ENCODE results near the gene SYNJ2.

SYNJ2 gene

DNA sequence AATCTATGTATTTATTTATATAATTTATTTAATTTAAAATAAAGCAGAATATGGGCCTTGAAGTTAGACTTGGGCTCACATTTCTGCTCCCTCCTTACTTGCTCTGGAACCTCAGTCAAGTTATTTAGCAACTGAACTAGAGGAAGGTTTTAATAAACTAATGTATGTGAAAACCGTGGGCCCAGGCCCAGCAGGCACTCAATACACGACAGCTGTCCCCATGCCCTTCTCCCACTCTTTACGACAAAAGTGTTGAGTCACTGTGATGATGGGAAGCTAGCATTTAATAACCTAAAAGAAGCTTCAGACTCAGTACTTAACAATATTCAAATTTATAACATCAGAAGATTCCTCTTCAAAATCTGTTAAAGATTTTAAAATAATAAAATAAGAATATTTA is 139.7 kb downstream of the SYNJ2 start:
- no peak overlapping the region for H2AFZ ChIP-seq (ENCODE audit: low read length)
- no peaks in the 10 kb centered on the region for H3K9me2 ChIP-seq (replicated peaks; ENCODE audit: insufficient read depth, low read length)
- no peaks in the 10 kb centered on the region for H3K27me3 ChIP-seq (replicated peaks; ENCODE audit: insufficient read depth, low read length)
- no peak overlapping the region for H3K4me3 ChIP-seq (ENCODE audit: low read length)
- H3K9me3 ChIP-seq (replicated peaks; ENCODE audit: insufficient read depth, low read length), result no peaks in the 10 kb centered on the region
- H3K4me1 ChIP-seq (ENCODE audit: low read length), result no peaks in the 10 kb centered on the region
- no peak overlapping the region for H3K9ac ChIP-seq (ENCODE audit: low read length)
- H3K4me2 ChIP-seq (ENCODE audit: low read depth, low read length), result no peak overlapping the region
- TF ChIP-seq EZH2 (optimal IDR thresholded peaks at IDR 0.05; ENCODE audit: low read depth, low read length) (no peak), EZH2phosphoT487 (IDR thresholded peaks at IDR 0.05; ENCODE audit: low read length) (no peak)
- TF ChIP-seq, protein P1, sequence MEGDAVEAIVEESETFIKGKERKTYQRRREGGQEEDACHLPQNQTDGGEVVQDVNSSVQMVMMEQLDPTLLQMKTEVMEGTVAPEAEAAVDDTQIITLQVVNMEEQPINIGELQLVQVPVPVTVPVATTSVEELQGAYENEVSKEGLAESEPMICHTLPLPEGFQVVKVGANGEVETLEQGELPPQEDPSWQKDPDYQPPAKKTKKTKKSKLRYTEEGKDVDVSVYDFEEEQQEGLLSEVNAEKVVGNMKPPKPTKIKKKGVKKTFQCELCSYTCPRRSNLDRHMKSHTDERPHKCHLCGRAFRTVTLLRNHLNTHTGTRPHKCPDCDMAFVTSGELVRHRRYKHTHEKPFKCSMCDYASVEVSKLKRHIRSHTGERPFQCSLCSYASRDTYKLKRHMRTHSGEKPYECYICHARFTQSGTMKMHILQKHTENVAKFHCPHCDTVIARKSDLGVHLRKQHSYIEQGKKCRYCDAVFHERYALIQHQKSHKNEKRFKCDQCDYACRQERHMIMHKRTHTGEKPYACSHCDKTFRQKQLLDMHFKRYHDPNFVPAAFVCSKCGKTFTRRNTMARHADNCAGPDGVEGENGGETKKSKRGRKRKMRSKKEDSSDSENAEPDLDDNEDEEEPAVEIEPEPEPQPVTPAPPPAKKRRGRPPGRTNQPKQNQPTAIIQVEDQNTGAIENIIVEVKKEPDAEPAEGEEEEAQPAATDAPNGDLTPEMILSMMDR (IDR thresholded peaks at IDR 0.05; ENCODE audit: low read length), result no peak
- no peaks in the 10 kb centered on the region for H3F3A ChIP-seq (ENCODE audit: insufficient read depth, low read length)
- no peaks in the 10 kb centered on the region for H3K36me3 ChIP-seq (replicated peaks; ENCODE audit: insufficient read depth, low read length)
- no peaks in the 10 kb centered on the region for H4K20me1 ChIP-seq (ENCODE audit: insufficient read depth, low read length)
- H3K27ac ChIP-seq (ENCODE audit: low read length), result no peak overlapping the region
- DNase-seq, result no peak
- no peaks in the 10 kb centered on the region for H3K79me2 ChIP-seq (ENCODE audit: low read length)

DNA sequence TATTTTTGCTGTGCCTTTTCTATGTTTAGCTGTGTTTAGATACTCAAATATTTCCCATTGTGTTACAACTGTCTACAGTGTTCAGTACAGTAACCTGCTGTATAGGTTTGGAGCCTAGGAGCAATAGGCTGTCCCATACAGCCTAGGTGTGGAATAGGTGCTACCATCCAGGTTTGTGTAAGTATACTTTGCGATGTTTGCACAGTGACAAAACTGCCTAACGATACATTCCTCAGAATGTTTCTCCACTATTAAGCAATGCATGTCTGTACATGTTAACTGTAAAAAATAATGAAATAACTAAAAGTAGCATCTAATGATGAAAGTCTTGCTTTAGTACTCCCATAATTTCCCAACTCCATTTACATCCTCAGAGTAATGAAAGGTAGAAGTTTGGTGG is 140.4 kb downstream of the SYNJ2 start:
- H3K27ac ChIP-seq (ENCODE audit: low read length), result no peak overlapping the region
- H2AFZ ChIP-seq (ENCODE audit: low read length), result no peak overlapping the region

DNA sequence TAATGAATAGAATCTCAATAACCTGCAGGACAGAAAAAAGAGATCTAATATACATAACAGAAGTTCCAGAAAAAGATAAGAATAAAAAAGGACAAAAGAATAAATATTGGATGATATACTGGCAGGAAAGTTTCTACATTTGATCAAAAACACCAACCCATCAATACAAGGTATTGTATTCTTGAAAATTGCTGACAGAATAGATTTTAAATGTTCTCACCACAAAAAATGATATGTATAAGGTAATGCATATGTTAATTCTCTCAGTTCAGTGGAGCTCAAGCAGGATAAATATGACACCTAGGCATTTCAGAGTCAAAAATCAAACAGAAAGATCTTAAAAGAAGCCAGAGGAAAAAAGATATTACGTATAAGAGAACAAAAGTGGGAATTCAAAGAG is 142.6 kb downstream of the SYNJ2 start:
- no peaks in the 10 kb centered on the region for H3K9me2 ChIP-seq (replicated peaks; ENCODE audit: insufficient read depth, low read length)
- H2AFZ ChIP-seq (ENCODE audit: low read length), result no peak overlapping the region
- H3K4me1 ChIP-seq (ENCODE audit: low read length), result no peaks in the 10 kb centered on the region
- H3K79me2 ChIP-seq (ENCODE audit: low read length), result no peaks in the 10 kb centered on the region
- H3F3A ChIP-seq (ENCODE audit: insufficient read depth, low read length), result no peaks in the 10 kb centered on the region
- no peaks in the 10 kb centered on the region for H3K9me3 ChIP-seq (replicated peaks; ENCODE audit: insufficient read depth, low read length)
- no peak overlapping the region for H3K9ac ChIP-seq (ENCODE audit: low read length)
- no peak overlapping the region for H3K4me2 ChIP-seq (ENCODE audit: low read depth, low read length)
- H4K20me1 ChIP-seq (ENCODE audit: insufficient read depth, low read length), result no peaks in the 10 kb centered on the region
- no peak for DNase-seq
- H3K36me3 ChIP-seq (replicated peaks; ENCODE audit: insufficient read depth, low read length), result no peaks in the 10 kb centered on the region
- no peak overlapping the region for H3K4me3 ChIP-seq (ENCODE audit: low read length)
- no peak overlapping the region for H3K27ac ChIP-seq (ENCODE audit: low read length)
- TF ChIP-seq EZH2 (optimal IDR thresholded peaks at IDR 0.05; ENCODE audit: low read depth, low read length) (no peak), EZH2phosphoT487 (IDR thresholded peaks at IDR 0.05; ENCODE audit: low read length) (no peak)
- TF ChIP-seq, protein P1 (IDR thresholded peaks at IDR 0.05; ENCODE audit: low read length), result no peak
- H3K27me3 ChIP-seq (replicated peaks; ENCODE audit: insufficient read depth, low read length), result no peaks in the 10 kb centered on the region

More for the DNA sequence above, 140.4 kb downstream of the SYNJ2 start:
- Histone ChIP-seq H3K4me3 (ENCODE audit: low read length) (no peak overlapping the region), H3K9me3 (replicated peaks; ENCODE audit: insufficient read depth, low read length) (no peaks in the 10 kb centered on the region), H3K4me2 (ENCODE audit: low read depth, low read length) (no peak overlapping the region), H3K79me2 (ENCODE audit: low read length) (no peaks in the 10 kb centered on the region), H4K20me1 (ENCODE audit: insufficient read depth, low read length) (no peaks in the 10 kb centered on the region), H3K36me3 (replicated peaks; ENCODE audit: insufficient read depth, low read length) (no peaks in the 10 kb centered on the region), H3K9ac (ENCODE audit: low read length) (no peak overlapping the region), H3K9me2 (replicated peaks; ENCODE audit: insufficient read depth, low read length) (no peaks in the 10 kb centered on the region), H3F3A (ENCODE audit: insufficient read depth, low read length) (no peaks in the 10 kb centered on the region), H3K4me1 (ENCODE audit: low read length) (no peaks in the 10 kb centered on the region), H3K27me3 (replicated peaks; ENCODE audit: insufficient read depth, low read length) (no peaks in the 10 kb centered on the region)
- TF ChIP-seq EZH2 (optimal IDR thresholded peaks at IDR 0.05; ENCODE audit: low read depth, low read length) (no peak), EZH2phosphoT487 (IDR thresholded peaks at IDR 0.05; ENCODE audit: low read length) (no peak)
- TF ChIP-seq, protein P1 (IDR thresholded peaks at IDR 0.05; ENCODE audit: low read length), result no peak
- no peak for DNase-seq

All from MM.1S (cell line).